LNCAP (cell line): ENCODE results near the gene SGSM2.
A peak's percentile ranks its signal among the peaks of the same experiment; 100 is the strongest.

Source experiments
- TF ChIP-seq, protein P1 (sequence below): fragments of 450-650 bp; IDR thresholded peaks from 2 replicates; pipeline ENCODE4 v1.5.1; 2017; ENCODE audit warnings: mild to moderate bottlenecking

SGSM2 gene

DNA sequence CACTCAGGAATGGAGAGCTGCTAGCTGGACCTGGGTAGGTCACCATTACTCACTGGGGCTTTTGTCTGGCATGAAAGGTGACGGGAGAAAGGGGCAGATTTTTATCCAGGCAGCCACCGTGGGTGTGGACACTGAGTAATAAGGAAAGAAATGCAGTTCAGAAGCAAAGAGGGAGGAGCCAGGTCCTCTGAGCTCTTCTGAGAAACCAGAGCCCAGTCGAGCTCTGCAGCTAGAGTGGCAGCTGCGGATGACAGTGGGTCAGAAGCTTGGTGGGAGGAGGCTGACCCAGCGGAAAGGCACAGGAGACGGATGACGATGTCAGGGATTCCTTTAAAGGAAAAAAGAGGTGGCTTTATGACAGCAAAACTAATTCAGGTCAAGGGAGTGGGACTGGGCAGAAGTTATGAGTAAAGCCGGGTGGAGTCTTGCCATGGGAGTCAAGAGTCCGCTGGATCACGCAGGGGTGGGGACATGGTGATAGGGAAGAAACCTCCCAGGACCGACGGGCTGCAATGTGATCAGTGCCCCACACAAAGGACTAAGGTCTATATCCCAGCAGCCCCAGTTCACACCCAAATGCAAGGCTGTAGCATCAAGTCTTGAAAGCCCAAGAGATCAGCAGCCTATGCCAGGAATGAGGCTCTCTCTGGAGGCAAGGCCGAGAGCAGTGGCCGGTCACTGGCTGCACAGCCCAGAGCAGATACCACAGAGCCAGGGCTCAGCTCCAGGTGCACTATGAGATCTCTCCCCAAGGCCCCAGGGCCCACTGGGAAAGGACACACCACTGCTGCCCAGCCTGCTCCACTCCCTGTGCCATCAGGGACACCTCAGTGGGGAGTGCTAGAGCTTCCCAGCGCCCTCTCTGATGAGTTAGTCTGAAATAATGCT lies 69.8 kb downstream of the SGSM2 start:
- TF ChIP-seq, protein P1, sequence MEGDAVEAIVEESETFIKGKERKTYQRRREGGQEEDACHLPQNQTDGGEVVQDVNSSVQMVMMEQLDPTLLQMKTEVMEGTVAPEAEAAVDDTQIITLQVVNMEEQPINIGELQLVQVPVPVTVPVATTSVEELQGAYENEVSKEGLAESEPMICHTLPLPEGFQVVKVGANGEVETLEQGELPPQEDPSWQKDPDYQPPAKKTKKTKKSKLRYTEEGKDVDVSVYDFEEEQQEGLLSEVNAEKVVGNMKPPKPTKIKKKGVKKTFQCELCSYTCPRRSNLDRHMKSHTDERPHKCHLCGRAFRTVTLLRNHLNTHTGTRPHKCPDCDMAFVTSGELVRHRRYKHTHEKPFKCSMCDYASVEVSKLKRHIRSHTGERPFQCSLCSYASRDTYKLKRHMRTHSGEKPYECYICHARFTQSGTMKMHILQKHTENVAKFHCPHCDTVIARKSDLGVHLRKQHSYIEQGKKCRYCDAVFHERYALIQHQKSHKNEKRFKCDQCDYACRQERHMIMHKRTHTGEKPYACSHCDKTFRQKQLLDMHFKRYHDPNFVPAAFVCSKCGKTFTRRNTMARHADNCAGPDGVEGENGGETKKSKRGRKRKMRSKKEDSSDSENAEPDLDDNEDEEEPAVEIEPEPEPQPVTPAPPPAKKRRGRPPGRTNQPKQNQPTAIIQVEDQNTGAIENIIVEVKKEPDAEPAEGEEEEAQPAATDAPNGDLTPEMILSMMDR = no peak

DNA sequence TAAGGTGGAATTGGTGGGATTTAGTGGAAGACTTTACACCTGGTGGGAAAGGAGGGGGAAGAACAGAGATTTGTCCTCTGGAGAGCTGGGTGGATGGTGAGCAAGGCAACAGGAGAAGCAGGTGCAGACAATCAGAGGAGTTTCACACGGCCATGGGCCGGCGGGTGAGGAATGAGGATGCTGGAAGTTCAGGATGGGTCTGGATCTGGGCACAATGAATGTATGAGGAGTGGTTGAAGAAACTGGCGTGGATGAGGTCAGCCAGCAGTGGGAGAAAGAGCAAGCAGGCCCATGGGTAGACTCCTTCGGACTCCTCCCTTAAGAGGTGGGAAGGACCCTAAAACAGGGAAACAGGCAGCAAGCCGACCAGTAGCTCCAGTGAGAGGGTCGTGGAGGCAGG lies 73.7 kb downstream of the SGSM2 start:
- TF ChIP-seq, protein P1 = no peak

GRCh38 chr17:2412561-2413021 lies 75.3 kb downstream of the SGSM2 start:
- TF ChIP-seq, protein P1 = no peak

- TF ChIP-seq, protein P1 = no peak
These were observed 77.3 kb downstream of the SGSM2 start for GRCh38 chr17:2414446-2415064.

GRCh38 chr17:2415081-2415480 lies 77.8 kb downstream of the SGSM2 start:
- TF ChIP-seq, protein P1 = no peak

DNA sequence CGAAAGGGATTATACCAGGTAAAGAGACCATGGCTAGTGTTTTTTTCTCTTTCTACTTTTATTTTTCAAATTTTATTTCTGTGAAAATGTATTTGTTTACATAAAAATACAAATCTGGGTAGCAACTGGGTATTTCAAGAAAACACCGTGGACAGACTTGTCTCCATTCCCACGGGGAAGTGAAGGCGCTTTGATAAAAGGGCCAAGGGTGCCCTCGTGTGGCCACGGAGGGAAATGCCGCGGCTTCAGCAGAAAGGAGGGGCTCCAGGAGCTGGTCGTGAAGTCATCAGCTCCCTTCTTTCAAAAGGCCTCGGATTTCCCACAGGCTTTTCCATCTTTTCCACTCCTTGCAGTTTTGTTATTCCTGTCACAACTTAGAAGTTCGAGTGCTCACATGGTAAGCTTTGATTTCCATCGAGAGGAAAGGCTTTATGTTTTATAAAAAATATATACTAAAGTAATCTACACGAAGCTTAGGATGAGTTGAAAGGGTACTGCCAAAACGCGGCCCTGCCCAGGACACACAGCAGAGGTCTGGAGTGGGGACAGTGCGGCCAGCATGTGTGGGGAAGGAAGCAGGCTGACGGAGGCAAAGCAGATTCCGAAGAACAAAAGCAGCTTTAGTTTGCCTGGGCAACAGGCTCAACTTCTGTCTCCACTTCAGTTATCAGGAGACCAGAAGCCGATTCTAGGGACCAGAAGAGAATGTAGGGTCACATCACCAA lies 78.9 kb downstream of the SGSM2 start:
- TF ChIP-seq, protein P1 = peak; percentile 98

DNA sequence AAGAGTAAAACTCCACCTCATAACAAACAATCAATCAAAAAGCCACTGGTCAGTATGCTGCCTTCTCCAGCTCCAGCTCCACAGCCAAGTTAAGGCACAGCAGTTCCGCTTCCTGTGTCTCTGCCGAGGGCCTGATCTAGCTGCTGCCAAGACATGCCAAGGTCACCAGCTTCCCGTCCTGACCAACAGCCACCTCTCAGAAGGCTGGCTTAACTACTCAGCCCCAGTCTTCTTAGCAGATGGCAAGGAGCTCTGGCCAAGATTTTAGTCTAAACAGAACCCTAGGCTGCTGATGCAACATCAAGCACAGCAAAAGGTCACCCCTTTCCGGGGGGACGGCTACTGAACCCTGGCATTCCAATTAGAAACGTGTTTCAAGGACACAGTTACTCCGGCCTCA lies 81.3 kb downstream of the SGSM2 start:
- TF ChIP-seq, protein P1 = no peak
